Calu3 (cell line): ENCODE data around the gene KAZN. TPM values are rescaled to one million over a fixed set of nuclear protein-coding genes. Genes with fewer than 3 reads are reported as not detected.

Source experiments
- BruUV-seq: library from RNA; stranded (reverse); fragments of 400-500 nt; replicated peaks from 2 replicates; lab custom pipeline; 2021; lab: Mats Ljungman, UMichigan
- CTCF ChIA-PET: fragments of 300-600 bp; sonication (Branson Sonifier 250); formaldehyde crosslinking; loops from one replicate; lab custom pipeline; 2022; ENCODE audit warnings: antibody characterized with exemption; lab: Charles Lee
- DNase-seq: peaks from one replicate; pipeline ENCODE4 v3.0.0; 2022
- H3K27ac Mint-ChIP-seq: one replicate; pipeline ENCODE4 v1.8.0; 2022; ENCODE audit warnings: mixed read lengths; ENCODE audit not compliant: unreplicated experiment
- H3K27me3 Mint-ChIP-seq: one replicate; pipeline ENCODE4 v1.8.0; 2022; ENCODE audit warnings: mixed read lengths; ENCODE audit not compliant: unreplicated experiment
- H3K36me3 Mint-ChIP-seq: one replicate; pipeline ENCODE4 v1.8.0; 2022; ENCODE audit warnings: mild to moderate bottlenecking, moderate library complexity, mixed read lengths; ENCODE audit not compliant: insufficient read depth, unreplicated experiment
- H3K4me1 Mint-ChIP-seq: one replicate; pipeline ENCODE4 v1.8.0; 2022; ENCODE audit warnings: mild to moderate bottlenecking, low read depth, mixed read lengths; ENCODE audit not compliant: unreplicated experiment
- H3K4me3 Mint-ChIP-seq: one replicate; pipeline ENCODE4 v1.8.0; 2022; ENCODE audit warnings: mild to moderate bottlenecking, low read depth, moderate library complexity, mixed read lengths; ENCODE audit not compliant: unreplicated experiment
- H3K9me3 Mint-ChIP-seq: one replicate; pipeline ENCODE4 v1.8.0; 2022; ENCODE audit warnings: low read depth, mixed read lengths; ENCODE audit not compliant: unreplicated experiment
- CTCF ChIP-seq: fragments of 200-600 bp; IDR thresholded peaks from one replicate; pipeline ENCODE4 v1.8.0; 2022; ENCODE audit warnings: antibody characterized with exemption; ENCODE audit not compliant: unreplicated experiment
- intact Hi-C: fragments of 100-400 bp; cut with micrococcal nuclease; formaldehyde crosslinking; loops from one replicate; pipeline ENCODE4 v1.10.0; 2022; ENCODE audit not compliant: unreplicated experiment
- total RNA-seq: library from RNA; stranded (reverse); gene quantifications from 2 replicates; pipeline ENCODE4 v1.2.3, GENCODE V29; 2022

KAZN gene
- total RNA-seq, 1 experiment from 2014 or later, result 3.6 TPM

- DNase-seq, result no peak
- Mint-ChIP-seq H3K4me1 (peaks cover 22% of the 10 kb centered on the region), H3K27ac (no peak overlapping the region), H3K9me3 (no peaks in the 10 kb centered on the region), H3K27me3 (no peaks in the 10 kb centered on the region), H3K4me3 (no peak overlapping the region), H3K36me3 (peaks cover 13% of the 10 kb centered on the region)
- intact Hi-C loops, result no loop called here
- TF ChIP-seq CTCF, result no peak
- CTCF ChIA-PET, result no interaction called here
- BruUV-seq, result no TSS peak
Observed at GRCh38 chr1:15146971-15147376, 548.5 kb downstream of the KAZN start.

- intact Hi-C loops, result no loop called here
- Mint-ChIP-seq H3K27ac (no peak overlapping the region), H3K27me3 (no peaks in the 10 kb centered on the region), H3K4me1 (peaks cover 22% of the 10 kb centered on the region), H3K9me3 (no peaks in the 10 kb centered on the region), H3K4me3 (no peak overlapping the region), H3K36me3 (peaks cover 18% of the 10 kb centered on the region)
- CTCF ChIA-PET, result no interaction called here
- no peak for TF ChIP-seq CTCF
- DNase-seq, result no peak
- BruUV-seq, result no TSS peak
Observed at GRCh38 chr1:15148004-15148403, 549.5 kb downstream of the KAZN start.

GRCh38 chr1:15148475-15148874 lies 550.0 kb downstream of the KAZN start:
- no peak for DNase-seq
- CTCF ChIA-PET, result no interaction called here
- Mint-ChIP-seq H3K27ac (no peak overlapping the region), H3K9me3 (no peaks in the 10 kb centered on the region), H3K4me1 (peaks cover 22% of the 10 kb centered on the region), H3K4me3 (no peak overlapping the region), H3K27me3 (no peaks in the 10 kb centered on the region), H3K36me3 (peaks cover 21% of the 10 kb centered on the region)
- intact Hi-C loops, result no loop called here
- no TSS peak for BruUV-seq
- no peak for TF ChIP-seq CTCF

GRCh38 chr1:15148941-15149340 lies 550.5 kb downstream of the KAZN start:
- CTCF ChIA-PET, result no interaction called here
- no peak for TF ChIP-seq CTCF
- no peak for DNase-seq
- peaks cover 22% of the 10 kb centered on the region for H3K4me1 Mint-ChIP-seq
- H3K27ac Mint-ChIP-seq, result no peak overlapping the region
- H3K9me3 Mint-ChIP-seq, result no peaks in the 10 kb centered on the region
- H3K27me3 Mint-ChIP-seq, result no peaks in the 10 kb centered on the region
- no TSS peak for BruUV-seq
- intact Hi-C loops, result no loop called here
- H3K36me3 Mint-ChIP-seq, result peaks cover 22% of the 10 kb centered on the region
- H3K4me3 Mint-ChIP-seq, result no peak overlapping the region
